Colon (tissue), 2 donors: ENCODE measurements around the gene NRTN.
"Not testable (repeated sequence)": the region's sequence is repeated elsewhere in the genome, so short reads cannot be mapped to it uniquely, and the experiment has no call there.

Experiments used
- FAIRE-seq: peaks from 2 replicates; lab custom pipeline; 2012; peaks lifted over from hg19 to GRCh38; lab: Jason Lieb, UNC
- donor health status: control.
- donor health status: control.

Gene NRTN, protein sequence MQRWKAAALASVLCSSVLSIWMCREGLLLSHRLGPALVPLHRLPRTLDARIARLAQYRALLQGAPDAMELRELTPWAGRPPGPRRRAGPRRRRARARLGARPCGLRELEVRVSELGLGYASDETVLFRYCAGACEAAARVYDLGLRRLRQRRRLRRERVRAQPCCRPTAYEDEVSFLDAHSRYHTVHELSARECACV

DNA sequence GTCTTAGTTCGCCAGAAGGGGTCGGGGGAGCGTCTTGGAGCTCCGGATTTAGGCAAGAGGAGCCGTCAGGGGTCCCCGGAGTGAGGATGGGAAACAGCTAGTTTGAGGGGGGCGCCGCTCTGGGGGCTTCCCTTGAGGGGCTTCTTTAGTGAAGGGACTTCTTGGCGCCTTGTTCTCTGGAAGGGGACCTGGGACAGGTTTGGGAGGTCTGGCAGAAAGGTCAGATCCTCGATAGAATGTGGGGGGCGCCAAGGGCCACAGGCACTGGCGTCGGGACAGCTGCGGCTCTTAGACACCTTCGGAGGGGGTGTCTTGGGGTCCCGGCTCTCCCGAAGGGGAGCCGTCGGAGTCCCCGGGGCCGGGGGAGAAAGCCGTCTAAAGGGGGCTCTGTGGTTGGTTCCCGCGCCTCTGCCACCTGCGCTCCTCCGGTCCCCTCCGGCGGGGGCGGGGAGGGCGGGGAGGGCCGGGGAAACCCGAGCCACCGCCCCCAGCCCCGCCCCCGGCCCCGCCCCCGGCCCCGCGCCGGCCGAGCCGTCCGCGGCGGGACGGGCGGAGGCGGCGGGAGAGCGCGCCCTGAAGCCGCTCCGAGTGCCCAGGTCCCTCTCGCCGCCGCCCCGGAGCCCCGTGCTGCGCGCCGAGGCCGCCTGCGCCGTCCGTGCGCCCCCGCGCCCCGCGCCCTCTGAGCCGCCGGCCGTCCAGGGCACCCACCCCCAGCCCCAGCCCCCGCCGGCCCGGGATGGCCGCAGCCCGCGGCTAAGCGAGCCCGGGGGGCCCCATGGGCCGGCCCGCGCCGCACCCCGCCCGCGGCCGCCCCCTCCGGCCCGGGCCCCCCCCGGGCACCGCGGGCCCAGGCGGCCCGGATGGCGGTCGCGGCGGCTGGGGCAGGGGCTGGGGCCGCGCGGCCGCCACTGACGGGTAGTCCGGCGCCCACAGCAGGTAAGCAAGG lies at the start of gene NRTN:
NRTN (plus strand) TSS at position 552 of the 946 bp plus-strand sequence. CDS start 19,099 bp downstream, outside the sequence.
- FAIRE-seq: no peak

DNA sequence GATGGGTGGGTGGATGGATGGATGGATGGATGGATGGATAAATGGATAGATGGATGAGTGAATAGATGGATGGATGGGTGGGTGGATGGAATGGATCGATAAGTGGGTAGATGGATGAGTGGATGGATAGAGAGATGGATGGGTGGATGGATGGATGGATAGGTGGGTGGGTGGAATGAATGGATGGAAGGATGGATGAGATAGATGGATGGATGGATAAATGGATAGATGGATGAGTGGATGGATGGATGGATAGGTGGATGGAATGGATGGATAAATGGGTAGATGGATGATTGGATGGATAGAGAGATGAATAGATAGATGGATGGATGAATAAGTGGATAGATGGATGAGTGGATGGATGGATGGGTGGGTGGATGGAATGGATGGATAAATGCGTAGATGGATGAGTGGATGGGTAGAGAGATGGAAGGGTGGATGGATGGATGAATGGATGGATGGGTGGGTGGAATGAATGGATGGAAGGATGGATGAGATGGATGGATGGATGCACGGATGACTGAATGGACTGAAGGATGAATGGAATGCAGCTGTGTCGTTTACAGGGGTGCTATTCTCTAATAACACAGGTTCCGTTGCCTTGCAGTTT lies 42.2 kb upstream of the NRTN start:
- no peak for FAIRE-seq

DNA sequence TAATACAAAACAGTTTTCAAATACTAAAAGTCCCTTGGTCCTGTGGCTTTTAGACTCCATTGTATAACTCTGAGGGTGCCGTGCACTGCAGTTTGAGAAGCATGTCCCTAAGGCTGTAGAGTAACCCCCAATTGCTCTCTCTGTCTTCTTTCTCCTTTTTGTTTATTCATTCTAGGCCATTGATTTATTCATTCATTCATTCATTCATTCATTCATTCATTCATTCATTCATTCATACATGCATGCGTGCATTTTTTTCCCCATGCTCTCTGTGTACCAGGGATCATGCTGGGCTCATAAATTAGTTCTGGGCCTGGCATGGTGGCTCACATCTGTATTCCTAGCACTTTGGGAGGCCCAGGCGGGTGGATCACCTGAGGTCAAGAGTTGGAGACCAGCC lies 39.6 kb upstream of the NRTN start:
- no peak for FAIRE-seq

DNA sequence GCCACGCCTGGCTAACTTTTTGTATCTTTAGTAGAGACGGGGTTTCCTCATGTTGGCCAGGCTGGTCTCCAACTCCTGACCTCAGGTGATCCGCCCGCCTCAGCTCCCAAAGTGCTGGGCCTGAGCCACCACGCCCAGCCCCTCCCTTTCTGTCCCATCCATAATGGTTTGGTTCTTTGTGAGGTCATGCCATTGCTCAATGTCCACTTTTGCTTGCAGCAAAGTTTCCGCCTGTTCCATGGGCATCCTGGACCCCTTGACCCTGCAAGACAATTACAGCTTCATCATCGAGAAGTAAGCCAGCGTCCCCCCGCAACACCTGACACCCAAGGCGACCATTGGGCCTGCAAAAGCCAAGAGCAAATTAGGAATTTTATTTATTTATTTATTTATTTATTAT lies 36.9 kb upstream of the NRTN start:
- FAIRE-seq: no peak

DNA sequence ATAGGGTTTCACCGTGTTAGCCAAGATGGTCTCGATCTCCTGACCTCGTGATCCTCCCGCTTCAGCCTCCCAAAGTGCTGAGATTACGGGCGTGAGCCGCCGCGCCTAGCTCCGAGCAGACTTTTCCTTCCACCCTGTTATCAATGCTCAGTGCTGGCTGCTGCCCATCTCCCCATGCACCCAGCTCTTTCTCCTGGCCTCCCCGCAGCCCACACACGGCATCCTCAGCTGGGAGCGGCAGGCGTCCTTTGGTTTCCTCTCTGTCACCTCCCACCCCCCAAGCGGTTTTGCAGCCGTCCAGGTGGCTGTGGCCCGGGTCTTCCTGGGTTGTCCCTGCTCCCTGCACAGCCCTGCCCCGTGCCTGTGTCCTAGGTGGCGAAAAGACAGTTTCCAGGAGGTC lies 32.5 kb upstream of the NRTN start:
- no peak for FAIRE-seq

DNA sequence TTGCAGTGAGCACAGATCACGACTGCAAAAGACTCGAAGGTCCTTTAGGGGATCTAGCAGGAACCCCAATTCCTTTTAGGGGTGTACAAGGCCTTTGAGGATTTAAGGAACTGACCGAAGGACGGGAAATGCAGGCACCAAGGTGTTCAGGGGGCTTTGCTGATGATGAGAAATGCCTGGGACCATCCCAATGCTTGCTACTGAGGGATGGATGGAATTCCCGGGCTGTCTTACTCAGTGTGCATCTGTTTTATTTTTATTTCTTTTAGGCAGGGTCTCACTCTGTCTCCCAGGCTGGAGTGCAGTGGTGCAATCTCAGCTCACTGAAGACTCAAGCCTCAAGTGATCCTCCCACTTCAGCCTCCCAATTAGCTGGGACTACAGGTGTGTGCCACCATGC lies 31.6 kb upstream of the NRTN start:
- no peak for FAIRE-seq

DNA sequence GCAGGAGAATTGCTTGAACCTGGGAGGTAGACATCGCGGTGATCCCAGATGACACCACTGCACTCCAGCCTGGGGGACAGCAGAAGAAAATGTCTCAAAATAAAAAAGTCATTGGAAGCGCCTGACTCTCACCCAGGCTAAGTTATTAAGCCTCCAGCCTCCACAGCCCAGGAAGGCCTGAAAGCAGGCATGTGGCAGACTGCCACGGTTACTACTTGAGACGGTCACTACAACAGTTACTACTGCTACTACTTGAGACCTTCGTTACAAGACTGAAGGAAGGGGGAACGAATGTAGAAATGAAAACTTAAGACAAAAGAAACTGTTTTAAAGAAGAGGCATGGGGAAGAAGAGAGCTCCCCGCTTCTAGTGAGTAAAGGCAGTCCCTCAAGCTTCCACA lies 29.9 kb upstream of the NRTN start:
- no peak for FAIRE-seq

DNA sequence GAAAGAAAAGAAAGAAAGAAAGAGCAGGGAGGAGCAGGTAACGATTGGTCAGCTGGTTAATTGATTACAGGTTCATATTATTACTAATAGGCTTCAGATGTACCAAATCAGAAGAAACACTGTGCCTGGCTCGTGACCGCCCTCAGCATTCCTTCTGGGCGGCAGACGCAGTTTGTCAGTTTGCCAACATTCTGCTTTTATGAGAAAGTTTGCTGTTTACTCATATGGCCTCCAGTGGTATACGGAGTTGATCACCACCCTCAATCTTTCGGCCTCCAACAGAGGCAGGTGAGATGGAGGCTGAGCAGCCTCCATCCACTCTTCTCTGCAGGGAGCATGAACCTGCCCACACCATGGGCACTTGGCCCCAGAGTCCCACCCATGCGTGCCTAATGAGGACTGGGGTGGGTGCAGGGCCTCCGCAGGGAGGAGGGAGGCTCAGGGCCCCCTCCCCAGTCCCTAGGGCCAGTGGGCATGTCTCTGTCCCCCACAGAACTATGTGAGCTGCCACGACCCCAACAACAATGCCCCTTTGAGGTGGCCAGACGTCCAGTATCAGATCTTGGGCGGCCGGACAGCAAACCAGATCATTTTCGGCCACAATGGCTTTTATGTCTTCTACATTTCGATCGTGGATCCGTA lies 29.1 kb upstream of the NRTN start:
- FAIRE-seq: no peak

DNA sequence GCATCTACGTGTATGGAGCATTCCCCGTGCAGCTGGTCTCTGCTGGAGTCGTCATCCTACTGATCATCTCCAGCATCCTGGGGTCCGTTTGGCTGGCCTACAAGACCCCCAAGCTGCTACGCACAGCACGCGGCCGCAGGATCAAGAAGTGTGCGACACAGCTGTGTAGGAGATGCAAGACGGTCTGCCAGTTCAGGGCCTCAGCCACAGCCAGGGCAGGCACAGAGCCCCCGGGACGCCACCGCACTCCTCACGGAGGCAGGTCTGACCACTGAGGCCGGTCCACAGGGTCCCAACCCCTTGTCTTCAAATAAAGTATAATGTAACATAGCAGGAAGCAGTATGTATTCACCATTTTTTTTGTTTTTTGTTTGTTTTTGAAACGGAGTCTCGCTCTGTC lies 26.5 kb upstream of the NRTN start:
- no peak for FAIRE-seq

DNA sequence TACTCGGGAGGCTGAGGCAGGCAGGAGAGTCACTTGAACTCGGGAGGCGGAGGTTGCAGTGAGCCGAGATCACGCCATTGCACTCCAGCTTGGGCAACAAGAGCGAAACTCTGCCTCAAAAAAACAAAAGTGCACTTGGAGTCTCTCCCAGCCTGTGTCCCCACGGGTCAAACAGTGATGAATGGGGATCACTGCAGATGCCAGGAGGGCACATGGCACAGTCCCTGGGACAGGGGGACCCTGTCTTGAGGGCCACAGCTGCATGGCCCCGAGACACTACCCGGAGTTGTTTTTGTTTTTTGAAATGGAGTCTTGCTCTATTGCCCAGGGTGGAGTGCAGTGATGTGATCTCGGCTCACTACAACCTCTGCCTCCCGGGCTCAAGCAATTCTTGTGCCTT lies 24.0 kb upstream of the NRTN start:
- FAIRE-seq: not testable (repeated sequence)

DNA sequence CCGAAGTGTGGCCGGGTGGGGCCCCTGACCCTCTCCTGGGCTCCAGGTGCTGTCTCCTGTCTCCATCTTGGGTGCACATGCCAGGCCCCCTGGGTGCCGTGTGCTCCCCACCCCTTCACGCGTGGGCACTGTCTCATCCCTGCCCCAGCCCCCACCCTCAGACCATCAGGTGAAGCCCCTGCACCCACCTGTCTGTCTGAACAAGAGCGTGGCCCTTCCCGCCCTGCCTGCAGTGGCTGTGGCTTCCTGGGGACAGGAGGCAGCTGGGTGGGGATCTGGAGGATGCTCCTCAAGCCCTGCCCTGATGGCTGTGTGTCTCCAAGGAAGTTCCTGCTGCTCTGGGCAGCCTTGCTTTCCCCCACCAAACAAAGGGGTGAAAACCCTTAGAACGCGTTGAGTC lies 22.5 kb upstream of the NRTN start:
- no peak for FAIRE-seq

DNA sequence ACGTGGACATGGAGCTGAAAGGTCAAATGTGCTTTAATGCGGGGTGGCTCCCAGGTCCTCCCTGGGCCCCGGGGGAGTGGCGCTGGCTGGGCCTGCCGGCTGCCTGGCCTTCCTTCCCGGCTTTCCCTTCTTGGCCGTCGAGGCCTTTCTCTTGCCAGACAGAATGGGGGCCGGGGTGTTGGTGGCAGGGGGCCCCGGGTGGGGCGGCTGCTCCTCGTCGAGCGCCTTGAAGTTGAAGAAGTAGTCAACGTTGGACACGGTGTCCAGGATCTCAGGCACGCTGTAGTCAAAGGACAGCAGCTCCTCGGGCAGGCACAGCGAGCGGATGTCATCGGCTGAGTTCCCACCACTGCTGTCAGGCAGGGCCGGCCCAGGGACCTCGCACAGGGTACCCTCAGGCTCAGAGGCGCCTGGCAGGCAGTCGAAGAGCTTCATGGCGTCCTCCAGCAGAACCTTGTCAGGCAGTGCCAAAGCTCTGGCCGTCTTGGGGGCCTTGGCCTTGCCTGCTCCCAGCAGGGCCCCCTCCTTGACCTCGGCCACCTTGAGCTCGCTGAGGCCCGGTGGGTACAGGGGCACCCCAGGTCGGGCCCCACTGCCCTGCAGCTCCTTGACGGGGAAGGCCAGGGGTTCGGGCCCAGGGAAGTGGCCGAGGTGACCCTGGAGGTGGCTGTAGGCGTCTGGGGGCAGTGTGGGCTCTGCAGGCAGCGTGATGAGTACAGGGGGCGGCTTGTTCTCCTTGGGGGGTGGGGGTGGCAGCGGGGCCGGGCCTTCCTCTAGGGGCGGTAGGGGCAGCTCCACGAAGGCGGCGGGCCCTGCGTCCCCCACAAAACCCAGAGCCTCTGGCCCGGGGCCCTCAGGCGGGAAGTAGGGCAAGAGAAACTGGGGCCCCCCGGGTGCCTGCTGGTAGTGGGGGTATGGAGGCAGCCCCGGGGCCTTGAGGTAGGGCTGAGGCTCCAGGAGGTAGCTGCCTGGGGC lies 21.6 kb upstream of the NRTN start:
- FAIRE-seq: no peak

DNA sequence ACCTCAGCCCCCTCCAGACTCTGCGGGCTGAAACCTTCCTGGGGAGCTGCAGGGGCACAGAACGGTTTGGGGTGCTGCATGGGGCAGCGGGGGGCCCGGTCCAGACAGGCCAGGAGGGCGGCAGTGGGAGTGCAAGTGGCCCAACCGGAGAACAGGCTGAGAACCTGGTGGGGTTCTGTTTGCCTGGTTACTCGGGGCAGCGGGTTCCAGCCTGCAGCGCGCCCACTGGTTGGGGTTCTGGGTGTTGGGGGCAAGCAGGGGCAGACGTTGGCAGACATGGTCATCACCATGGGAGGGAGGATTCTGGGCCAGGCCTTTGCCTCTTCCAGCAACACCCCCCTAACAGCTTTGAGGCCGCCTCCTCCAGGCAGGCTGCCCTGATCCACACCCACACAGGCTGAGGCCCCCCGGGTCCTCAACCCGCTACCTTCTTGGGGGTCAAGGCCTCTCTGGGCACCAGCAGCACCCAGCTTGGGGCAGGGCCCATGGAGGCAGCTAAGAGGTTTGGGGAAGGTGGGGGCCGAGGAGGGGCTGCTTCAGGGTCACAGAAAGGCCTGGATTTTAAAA lies 20.2 kb upstream of the NRTN start, which contains the start of gene PRR22:
PRR22 (minus strand) TSS at position 166 of the 567 bp plus-strand sequence; CDS start at position 80, 86 bp downstream.
- no peak for FAIRE-seq

DNA sequence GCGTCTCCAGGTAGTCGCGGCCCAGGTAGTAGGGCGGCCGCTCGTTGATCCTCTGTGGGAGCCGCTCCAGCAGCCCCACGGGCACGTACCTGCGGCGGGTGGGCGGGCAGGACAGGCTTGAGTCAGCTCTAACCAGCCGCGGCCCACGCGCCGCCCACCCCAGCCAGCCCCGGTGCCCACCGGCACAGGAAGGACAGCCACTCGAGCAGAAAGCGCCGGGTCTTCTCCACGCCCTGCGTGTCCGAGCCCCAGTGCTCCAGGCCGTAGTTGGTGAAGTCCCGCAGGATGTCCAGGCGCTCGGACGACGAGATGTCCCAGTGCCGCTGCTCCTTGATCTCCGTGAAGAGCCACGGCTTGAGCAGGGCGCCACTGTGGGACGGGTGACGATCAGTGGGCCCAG lies 19.4 kb upstream of the NRTN start:
- FAIRE-seq: no peak

DNA sequence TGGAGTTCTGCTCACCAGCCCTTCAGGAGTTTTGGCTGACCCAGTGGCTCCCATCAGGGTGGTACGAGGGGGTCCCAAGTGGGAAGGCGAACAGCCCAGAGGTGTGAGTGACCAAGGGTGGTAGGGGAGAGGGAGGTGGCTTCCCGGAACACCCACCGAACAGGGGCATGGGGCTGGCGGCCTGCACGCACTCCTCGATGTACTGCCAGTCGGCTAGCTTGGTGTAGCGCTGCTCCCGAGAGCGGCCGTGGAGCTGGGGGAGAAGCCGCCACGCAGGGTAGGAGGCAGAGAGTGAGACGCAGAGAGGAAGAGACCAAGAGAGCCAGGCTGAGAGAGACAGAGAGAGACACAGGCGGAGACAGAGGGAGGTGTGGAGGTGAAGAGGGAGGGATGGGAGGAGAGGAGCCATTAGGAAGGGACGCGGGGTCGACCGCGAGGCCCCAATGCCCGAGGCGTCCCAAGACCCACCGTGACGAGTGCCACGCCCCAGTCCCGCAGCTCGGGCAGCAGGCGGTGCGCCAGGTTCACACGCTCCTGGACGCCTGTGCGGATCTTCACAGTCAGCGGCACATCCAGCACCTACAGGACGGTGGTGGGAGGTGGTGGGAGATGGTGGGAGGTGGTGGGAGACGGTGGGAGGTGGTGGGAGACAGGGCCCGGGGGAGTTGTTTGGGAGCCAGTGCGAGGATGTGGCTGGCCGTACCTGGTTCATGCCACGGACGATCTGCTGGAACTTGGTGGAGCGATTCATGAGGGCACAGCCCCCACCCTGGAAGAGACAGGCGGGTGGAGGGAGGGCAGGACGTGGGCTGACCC lies 18.1 kb upstream of the NRTN start:
- no peak for FAIRE-seq

DNA sequence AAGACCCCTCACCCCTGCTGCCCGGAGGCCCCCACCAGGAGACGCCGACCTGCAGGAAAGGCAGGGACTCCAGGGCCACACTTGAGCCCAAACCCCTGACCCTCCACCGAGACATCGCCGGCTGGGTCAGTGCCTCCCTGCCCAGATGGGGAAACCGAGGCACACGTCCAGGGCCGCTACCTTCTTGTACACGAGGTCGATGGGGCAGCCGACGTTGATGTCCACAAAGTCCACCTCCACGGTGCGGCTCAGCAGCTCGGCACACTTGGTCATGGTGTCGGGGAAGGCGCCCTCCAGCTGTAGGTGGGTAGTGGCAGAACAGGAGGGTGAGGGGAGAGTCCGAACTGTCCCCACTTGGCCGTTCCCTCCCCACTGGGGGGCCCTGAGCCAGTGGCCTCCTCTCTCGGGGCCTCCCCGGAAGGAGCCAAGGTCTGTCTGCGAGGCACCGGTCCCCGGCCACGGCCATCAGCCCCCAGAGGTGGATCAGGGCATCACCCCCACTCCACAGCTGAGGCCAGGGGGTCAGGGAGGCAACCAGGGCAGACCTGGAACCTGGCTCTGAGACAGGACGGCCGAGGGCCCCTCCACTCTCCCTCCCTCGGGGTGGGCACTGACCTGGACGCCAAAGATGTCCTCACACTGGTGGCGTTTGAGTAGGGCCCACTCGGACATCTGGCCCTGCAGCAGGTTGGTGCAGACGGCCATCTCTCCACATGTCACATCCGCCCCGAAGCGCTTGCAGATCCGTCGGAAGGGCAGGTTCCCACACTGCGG lies 17.3 kb upstream of the NRTN start:
- FAIRE-seq: no peak

DNA sequence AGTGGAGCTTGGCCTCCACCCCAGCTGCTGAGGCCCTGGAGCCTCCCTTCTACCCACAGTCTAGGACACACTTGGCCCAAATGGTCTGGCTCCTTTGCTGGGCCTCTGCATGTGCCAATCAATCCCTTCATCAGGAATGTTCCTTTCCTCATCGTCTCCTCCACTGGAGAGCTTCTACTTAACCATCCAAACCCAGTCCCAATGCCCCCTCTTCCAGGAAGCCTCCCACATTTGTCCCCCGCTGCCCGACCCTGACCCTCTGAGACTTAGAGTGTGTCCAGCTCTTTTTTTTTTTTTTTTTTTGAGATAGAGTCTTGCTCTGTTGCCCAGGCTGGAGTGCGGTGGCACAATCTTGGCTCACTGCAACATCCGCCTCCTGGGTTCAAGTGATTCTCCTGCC lies 16.4 kb upstream of the NRTN start:
- FAIRE-seq: no peak

DNA sequence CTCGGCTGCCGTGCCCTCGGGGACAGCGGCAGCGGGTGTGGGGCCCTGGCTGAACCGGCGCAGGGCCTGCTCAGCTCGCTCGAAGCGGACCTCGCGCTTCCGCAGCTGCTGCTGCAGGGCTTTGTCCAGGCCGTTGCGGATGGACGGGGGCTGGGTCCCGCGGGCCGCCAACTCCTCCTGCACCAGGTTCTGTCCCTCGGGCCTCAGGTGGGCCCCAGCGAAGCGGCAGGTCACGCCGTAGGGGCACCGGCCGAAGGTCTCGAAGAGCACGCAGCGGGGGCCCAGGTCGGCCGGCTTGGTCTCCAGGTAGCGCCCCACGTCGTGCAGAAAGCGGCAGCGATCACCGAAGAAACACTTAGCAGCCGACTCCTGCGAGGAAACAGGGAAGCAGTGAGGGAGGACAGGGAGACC lies 15.5 kb upstream of the NRTN start:
- no peak for FAIRE-seq

DNA sequence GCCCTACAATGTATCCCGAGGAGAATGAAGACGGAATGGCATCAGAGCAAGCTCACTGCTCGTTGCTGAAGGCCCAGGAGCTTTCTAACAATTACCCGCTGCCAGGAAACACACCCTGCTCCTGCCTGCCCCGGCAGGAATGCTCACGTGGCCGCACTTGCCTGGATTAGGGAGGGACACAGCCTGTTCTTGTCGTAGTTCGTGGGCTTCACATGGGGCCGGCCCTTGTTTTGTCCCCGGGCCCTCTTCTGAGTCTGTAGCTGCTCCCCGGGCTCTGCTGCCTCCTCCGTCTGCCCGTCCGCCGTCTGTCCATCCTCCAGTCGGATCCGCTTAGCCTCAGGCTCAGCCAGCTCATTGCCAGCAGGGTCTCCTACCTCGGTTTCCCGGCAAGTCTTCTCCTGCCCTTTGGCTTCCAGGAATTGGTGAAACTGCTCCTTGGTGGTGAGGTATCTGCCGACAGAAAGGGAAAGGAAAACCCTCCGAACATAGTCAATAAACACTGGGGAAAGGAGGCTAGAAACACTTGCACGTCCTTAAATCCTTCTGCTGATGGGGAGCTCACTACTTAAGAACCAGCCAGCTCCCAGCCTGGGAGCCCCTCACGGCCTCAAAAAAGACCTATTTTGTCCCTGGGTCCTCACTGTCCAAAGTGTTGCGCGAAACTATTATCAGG lies 14.8 kb upstream of the NRTN start:
- FAIRE-seq: no peak
